ENCODE results near the gene BUD31. TPM values are rescaled to one million over a fixed set of nuclear protein-coding genes. Genes with fewer than 3 reads are reported as not detected.
A peak's percentile ranks its signal among the peaks of the same experiment; 100 is the strongest.

BUD31 gene
- total and polyA plus RNA-seq, 10 of the 15 experiments (the other 5 are each of a cell fraction or from before 2014, with no cell fraction given) = 74.2 to 317 (median 130) TPM

DNA sequence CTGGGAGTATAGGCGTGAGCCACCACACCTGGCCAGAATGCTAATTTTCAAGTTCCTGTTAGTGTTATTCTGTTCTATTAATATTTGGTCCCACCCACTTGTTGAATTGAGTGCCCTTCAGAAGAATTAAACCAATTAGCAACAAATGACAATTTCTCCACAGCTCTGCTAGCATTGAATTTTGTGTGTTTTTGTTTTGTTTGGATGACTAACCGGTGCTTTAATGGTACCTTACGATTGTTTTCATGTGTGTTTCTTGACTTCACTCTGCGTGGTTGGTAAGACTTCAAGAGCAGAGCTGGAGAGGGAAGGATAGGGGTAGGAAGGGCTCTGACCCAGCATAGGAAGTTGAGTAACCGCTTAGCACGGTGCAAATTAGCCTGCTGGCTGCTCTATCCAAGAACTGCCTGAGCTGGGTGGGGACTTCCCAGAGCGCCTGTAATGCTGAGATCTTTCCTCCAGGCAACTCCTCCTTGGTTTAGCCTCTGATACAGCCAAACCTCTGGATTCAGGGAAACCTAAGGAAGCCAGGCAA is 29.7 kb upstream of the BUD31 start:
- H3K36me3 ChIP-seq (ENCODE audit: control insufficient read depth in 2 of 2, insufficient read depth in 2 of 2, low read length in 1 of 2) = peaks cover 1 to 10% of the 10 kb centered on the region in 2 experiments
- H3K9ac ChIP-seq (ENCODE audit: control insufficient read depth, insufficient read depth, low read length) = peak overlapping the region; percentile 95
- in situ Hi-C loops (cut with MboI) = no loop called here
- 3% methylated on average over 7 of the region's 7 CpGs for WGBS (ENCODE audit: insufficient coverage, insufficient replicate concordance, low lambda C conversion rate, missing lambda C conversion rate)
- DNase-seq (ENCODE audit: low read depth, low spot score) = peak; percentile 68
- ATAC-seq = peak; percentile 36
- no peaks in the 10 kb centered on the region for H3K9me3 ChIP-seq (replicated peaks; ENCODE audit: control insufficient read depth, insufficient read depth, low read length)
- peak; percentile 73 for FAIRE-seq
- H3K4me2 ChIP-seq (ENCODE audit: control insufficient read depth, insufficient read depth) = peak overlapping the region; percentile 96
- H3K27ac ChIP-seq (ENCODE audit: control insufficient read depth, insufficient read depth) = peak overlapping the region; percentile 100
- H3K4me1 ChIP-seq (ENCODE audit: control insufficient read depth, insufficient read depth, low read length) = peaks cover 45% of the 10 kb centered on the region
- no peaks in the 10 kb centered on the region for H3K27me3 ChIP-seq (replicated peaks in 1 of 2; ENCODE audit: control insufficient read depth in 2 of 2, insufficient read depth in 2 of 2, low read length in 1 of 2)
- H4K20me1 ChIP-seq (ENCODE audit: control insufficient read depth, insufficient read depth) = no peaks in the 10 kb centered on the region; the same call in 1 of the 2 replicates
- intact Hi-C loops (cut with micrococcal nuclease; ENCODE audit: unreplicated experiment) = no loop called here
- peaks cover 79% of the 10 kb centered on the region for H3K79me2 ChIP-seq (ENCODE audit: control insufficient read depth, insufficient read depth, low read length)
- BruUV-seq (replicated peaks) = no TSS peak
- ChIA-PET RAD21 (ENCODE audit: unreplicated experiment) (interaction anchor here (0.6 to 2.3 kb wide), 3 partner anchors 28 to 111 kb away, joined by 5 to 15 read pairs (median 7); partner anchors contain the start of genes BUD31 and PDAP1), CTCF (interaction anchor here (1.0 to 1.1 kb wide), 2 partner anchors 14 to 30 kb away, joined by 4 read pairs; partner anchors contain the start of genes BUD31 and PDAP1), SMC1A (ENCODE audit: uncharacterized antibody, unreplicated experiment) (interaction anchor here (0.8 to 2.7 kb wide), 2 partner anchors 29 to 94 kb away, joined by 3 to 20 read pairs; partner anchors contain the start of genes BUD31 and PDAP1), POLR2A (interaction anchor here (0.5 to 2.8 kb wide), 5 partner anchors 15 to 814 kb away, joined by 3 to 51 read pairs (median 4); partner anchors contain the start of genes BUD31 and PDAP1)
- no peak overlapping the region for H2AFZ ChIP-seq (ENCODE audit: control insufficient read depth, low read depth, low read length)
- H3K4me3 ChIP-seq = peak overlapping the region; percentile 64
- TF ChIP-seq NR2C1 (IDR thresholded peaks at IDR 0.05) (no peak), POLR2AphosphoS5 (IDR thresholded peaks at IDR 0.05; ENCODE audit: low read length) (peak; percentile 47; the same call in 1 of the 2 replicates), NBN (IDR thresholded peaks at IDR 0.05) (peak; percentile 36; the same call in 1 of the 2 replicates), MYC (IDR thresholded peaks at IDR 0.05; ENCODE audit: insufficient read depth, insufficient read length, insufficient replicate concordance, low read length, severe bottlenecking) (no peak), SPI1 (IDR thresholded peaks at IDR 0.05; ENCODE audit: borderline replicate concordance, insufficient read depth, low read depth, low read length) (0 out of 2 replicates have a peak, but pooled peaks have one; percentile 5), GABPA (IDR thresholded peaks at IDR 0.05; ENCODE audit: low read depth) (no peak), IKZF1 (conservative IDR thresholded peaks at IDR 0.05) (peak; percentile 63)
- TF ChIP-seq, protein P1, sequence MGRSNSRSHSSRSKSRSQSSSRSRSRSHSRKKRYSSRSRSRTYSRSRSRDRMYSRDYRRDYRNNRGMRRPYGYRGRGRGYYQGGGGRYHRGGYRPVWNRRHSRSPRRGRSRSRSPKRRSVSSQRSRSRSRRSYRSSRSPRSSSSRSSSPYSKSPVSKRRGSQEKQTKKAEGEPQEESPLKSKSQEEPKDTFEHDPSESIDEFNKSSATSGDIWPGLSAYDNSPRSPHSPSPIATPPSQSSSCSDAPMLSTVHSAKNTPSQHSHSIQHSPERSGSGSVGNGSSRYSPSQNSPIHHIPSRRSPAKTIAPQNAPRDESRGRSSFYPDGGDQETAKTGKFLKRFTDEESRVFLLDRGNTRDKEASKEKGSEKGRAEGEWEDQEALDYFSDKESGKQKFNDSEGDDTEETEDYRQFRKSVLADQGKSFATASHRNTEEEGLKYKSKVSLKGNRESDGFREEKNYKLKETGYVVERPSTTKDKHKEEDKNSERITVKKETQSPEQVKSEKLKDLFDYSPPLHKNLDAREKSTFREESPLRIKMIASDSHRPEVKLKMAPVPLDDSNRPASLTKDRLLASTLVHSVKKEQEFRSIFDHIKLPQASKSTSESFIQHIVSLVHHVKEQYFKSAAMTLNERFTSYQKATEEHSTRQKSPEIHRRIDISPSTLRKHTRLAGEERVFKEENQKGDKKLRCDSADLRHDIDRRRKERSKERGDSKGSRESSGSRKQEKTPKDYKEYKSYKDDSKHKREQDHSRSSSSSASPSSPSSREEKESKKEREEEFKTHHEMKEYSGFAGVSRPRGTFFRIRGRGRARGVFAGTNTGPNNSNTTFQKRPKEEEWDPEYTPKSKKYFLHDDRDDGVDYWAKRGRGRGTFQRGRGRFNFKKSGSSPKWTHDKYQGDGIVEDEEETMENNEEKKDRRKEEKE (IDR thresholded peaks at IDR 0.05) = no peak
- TF ChIP-seq, protein P2, sequence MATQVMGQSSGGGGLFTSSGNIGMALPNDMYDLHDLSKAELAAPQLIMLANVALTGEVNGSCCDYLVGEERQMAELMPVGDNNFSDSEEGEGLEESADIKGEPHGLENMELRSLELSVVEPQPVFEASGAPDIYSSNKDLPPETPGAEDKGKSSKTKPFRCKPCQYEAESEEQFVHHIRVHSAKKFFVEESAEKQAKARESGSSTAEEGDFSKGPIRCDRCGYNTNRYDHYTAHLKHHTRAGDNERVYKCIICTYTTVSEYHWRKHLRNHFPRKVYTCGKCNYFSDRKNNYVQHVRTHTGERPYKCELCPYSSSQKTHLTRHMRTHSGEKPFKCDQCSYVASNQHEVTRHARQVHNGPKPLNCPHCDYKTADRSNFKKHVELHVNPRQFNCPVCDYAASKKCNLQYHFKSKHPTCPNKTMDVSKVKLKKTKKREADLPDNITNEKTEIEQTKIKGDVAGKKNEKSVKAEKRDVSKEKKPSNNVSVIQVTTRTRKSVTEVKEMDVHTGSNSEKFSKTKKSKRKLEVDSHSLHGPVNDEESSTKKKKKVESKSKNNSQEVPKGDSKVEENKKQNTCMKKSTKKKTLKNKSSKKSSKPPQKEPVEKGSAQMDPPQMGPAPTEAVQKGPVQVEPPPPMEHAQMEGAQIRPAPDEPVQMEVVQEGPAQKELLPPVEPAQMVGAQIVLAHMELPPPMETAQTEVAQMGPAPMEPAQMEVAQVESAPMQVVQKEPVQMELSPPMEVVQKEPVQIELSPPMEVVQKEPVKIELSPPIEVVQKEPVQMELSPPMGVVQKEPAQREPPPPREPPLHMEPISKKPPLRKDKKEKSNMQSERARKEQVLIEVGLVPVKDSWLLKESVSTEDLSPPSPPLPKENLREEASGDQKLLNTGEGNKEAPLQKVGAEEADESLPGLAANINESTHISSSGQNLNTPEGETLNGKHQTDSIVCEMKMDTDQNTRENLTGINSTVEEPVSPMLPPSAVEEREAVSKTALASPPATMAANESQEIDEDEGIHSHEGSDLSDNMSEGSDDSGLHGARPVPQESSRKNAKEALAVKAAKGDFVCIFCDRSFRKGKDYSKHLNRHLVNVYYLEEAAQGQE (IDR thresholded peaks at IDR 0.05; ENCODE audit: low read depth, low read length) = no peak
- TF ChIP-seq, protein P3, sequence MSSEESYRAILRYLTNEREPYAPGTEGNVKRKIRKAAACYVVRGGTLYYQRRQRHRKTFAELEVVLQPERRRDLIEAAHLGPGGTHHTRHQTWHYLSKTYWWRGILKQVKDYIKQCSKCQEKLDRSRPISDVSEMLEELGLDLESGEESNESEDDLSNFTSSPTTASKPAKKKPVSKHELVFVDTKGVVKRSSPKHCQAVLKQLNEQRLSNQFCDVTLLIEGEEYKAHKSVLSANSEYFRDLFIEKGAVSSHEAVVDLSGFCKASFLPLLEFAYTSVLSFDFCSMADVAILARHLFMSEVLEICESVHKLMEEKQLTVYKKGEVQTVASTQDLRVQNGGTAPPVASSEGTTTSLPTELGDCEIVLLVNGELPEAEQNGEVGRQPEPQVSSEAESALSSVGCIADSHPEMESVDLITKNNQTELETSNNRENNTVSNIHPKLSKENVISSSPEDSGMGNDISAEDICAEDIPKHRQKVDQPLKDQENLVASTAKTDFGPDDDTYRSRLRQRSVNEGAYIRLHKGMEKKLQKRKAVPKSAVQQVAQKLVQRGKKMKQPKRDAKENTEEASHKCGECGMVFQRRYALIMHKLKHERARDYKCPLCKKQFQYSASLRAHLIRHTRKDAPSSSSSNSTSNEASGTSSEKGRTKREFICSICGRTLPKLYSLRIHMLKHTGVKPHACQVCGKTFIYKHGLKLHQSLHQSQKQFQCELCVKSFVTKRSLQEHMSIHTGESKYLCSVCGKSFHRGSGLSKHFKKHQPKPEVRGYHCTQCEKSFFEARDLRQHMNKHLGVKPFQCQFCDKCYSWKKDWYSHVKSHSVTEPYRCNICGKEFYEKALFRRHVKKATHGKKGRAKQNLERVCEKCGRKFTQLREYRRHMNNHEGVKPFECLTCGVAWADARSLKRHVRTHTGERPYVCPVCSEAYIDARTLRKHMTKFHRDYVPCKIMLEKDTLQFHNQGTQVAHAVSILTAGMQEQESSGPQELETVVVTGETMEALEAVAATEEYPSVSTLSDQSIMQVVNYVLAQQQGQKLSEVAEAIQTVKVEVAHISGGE (CRISPR knock-in tag; IDR thresholded peaks at IDR 0.05) = no peak
- TF ChIP-seq, protein P4, sequence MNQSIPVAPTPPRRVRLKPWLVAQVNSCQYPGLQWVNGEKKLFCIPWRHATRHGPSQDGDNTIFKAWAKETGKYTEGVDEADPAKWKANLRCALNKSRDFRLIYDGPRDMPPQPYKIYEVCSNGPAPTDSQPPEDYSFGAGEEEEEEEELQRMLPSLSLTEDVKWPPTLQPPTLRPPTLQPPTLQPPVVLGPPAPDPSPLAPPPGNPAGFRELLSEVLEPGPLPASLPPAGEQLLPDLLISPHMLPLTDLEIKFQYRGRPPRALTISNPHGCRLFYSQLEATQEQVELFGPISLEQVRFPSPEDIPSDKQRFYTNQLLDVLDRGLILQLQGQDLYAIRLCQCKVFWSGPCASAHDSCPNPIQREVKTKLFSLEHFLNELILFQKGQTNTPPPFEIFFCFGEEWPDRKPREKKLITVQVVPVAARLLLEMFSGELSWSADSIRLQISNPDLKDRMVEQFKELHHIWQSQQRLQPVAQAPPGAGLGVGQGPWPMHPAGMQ (IDR thresholded peaks at IDR 0.05; ENCODE audit: borderline replicate concordance) = no peak
